A673 (cell line): ENCODE results near the gene SKOR1. TPM values are rescaled to one million over a fixed set of nuclear protein-coding genes. Genes with fewer than 3 reads are reported as not detected.

Source experiments
- BruUV-seq: library from RNA; stranded (reverse); fragments of 400-500 nt; replicated peaks from 2 replicates; lab custom pipeline; 2021; lab: Mats Ljungman, UMichigan
- CTCF ChIA-PET: fragments of 300-600 bp; sonication (Branson Sonifier 250); formaldehyde crosslinking; loops from one replicate; lab custom pipeline; 2022; ENCODE audit warnings: antibody characterized with exemption; lab: Charles Lee
- POLR2A ChIA-PET: fragments of 300-600 bp; sonication (Branson Sonifier 250); formaldehyde crosslinking; loops from one replicate; lab custom pipeline; 2022; ENCODE audit warnings: antibody characterized with exemption; ENCODE audit not compliant: low non-redundant PET; lab: Charles Lee
- DNase-seq: peaks from one replicate; pipeline ENCODE4 v3.0.0-alpha.2; 2015; ENCODE audit warnings: low spot score
- H3K27ac ChIP-seq: fragments of 200-600 bp; sonication (generic); 2 replicates; pipeline ENCODE4 v1.5.1; 2016; ENCODE audit warnings: mixed run types, low read depth, mild to moderate bottlenecking, mixed read lengths, antibody characterized with exemption, low read length; ENCODE audit not compliant: poor library complexity, severe bottlenecking
- H3K27me3 ChIP-seq: fragments of 200-600 bp; sonication (generic); replicated peaks from 2 replicates; pipeline ENCODE4 v1.6.1; 2017; ENCODE audit warnings: mixed run types, low read depth, mild to moderate bottlenecking, mixed read lengths, antibody characterized with exemption, low read length; ENCODE audit not compliant: insufficient read depth, poor library complexity
- H3K36me3 ChIP-seq: fragments of 200-600 bp; sonication (generic); 2 replicates; pipeline ENCODE4 v1.6.1; 2016; ENCODE audit warnings: mixed run types, mild to moderate bottlenecking, mixed read lengths, antibody characterized with exemption, low read length; ENCODE audit not compliant: insufficient read depth, poor library complexity, severe bottlenecking
- H3K4me1 ChIP-seq: fragments of 200-600 bp; sonication (generic); 2 replicates; pipeline ENCODE4 v1.6.1; 2017; ENCODE audit warnings: mixed run types, mild to moderate bottlenecking, mixed read lengths, antibody characterized with exemption, low read length; ENCODE audit not compliant: insufficient read depth, poor library complexity, severe bottlenecking
- H3K4me3 ChIP-seq: fragments of 200-600 bp; sonication (generic); 2 replicates; pipeline ENCODE4 v1.5.1; 2016; ENCODE audit warnings: low read depth, mixed run types, mild to moderate bottlenecking, mixed read lengths, low read length; ENCODE audit not compliant: poor library complexity, severe bottlenecking
- H3K9me3 ChIP-seq: fragments of 200-600 bp; sonication (generic); 2 replicates; pipeline ENCODE4 v1.6.1; 2016; ENCODE audit warnings: mixed run types, low read depth, mild to moderate bottlenecking, mixed read lengths, antibody characterized with exemption, low read length; ENCODE audit not compliant: poor library complexity, severe bottlenecking
- CTCF ChIP-seq: fragments of 300-800, 200-600 bp; sonication (generic); conservative IDR thresholded peaks from 2 replicates; pipeline ENCODE4 v1.5.1; 2017; ENCODE audit warnings: low read depth, mild to moderate bottlenecking, antibody characterized with exemption, low read length, moderate library complexity, mixed read lengths
- EZH2 ChIP-seq: fragments of 200-600 bp; sonication (generic); IDR thresholded peaks from 2 replicates; pipeline ENCODE4 v1.6.1; 2017; ENCODE audit warnings: borderline replicate concordance, low read depth, mild to moderate bottlenecking, mixed read lengths, antibody characterized with exemption, low read length; ENCODE audit not compliant: poor library complexity, severe bottlenecking
- intact Hi-C: fragments of 100-400 bp; cut with micrococcal nuclease; formaldehyde crosslinking; loops from one replicate; pipeline ENCODE4 v1.10.0; 2022; ENCODE audit not compliant: unreplicated experiment
- total RNA-seq: library from RNA; stranded (reverse); gene quantifications from 2 replicates; pipeline ENCODE4 v1.2.3, GENCODE V29; 2021

SKOR1 gene
- total RNA-seq, 1 experiment from 2014 or later = 0.21 TPM

GRCh38 chr15:67801142-67801541, 24.2 kb upstream of the SKOR1 start:
- intact Hi-C loops = no loop called here
- Histone ChIP-seq H3K4me1 (peaks cover 14% of the 10 kb centered on the region), H3K9me3 (no peaks in the 10 kb centered on the region), H3K27me3 (no peaks in the 10 kb centered on the region), H3K36me3 (no peaks in the 10 kb centered on the region), H3K4me3 (no peak overlapping the region), H3K27ac (no peak overlapping the region)
- DNase-seq = no peak
- TF ChIP-seq EZH2 (no peak), CTCF (no peak)
- BruUV-seq = no TSS peak
- POLR2A ChIA-PET = no interaction called here
- CTCF ChIA-PET = no interaction called here

- CTCF ChIA-PET = no interaction called here
- POLR2A ChIA-PET = no interaction called here
Measured at GRCh38 chr15:67801926-67802914, 23.1 kb upstream of the SKOR1 start.

GRCh38 chr15:67803299-67803698, 22.0 kb upstream of the SKOR1 start:
- Histone ChIP-seq H3K4me3 (no peak overlapping the region), H3K36me3 (no peaks in the 10 kb centered on the region), H3K27ac (no peak overlapping the region), H3K27me3 (no peaks in the 10 kb centered on the region), H3K9me3 (no peaks in the 10 kb centered on the region), H3K4me1 (peaks cover 7% of the 10 kb centered on the region)
- CTCF ChIA-PET = no interaction called here
- POLR2A ChIA-PET = no interaction called here
- DNase-seq = no peak
- no peak for TF ChIP-seq EZH2
- TF ChIP-seq CTCF = no peak
- intact Hi-C loops = no loop called here
- no TSS peak for BruUV-seq

More at GRCh38 chr15:67801926-67802914, 23.1 kb upstream of the SKOR1 start:
- peaks cover 7% of the 10 kb centered on the region for H3K4me1 ChIP-seq
- no peak overlapping the region for H3K4me3 ChIP-seq
- no peaks in the 10 kb centered on the region for H3K27me3 ChIP-seq
- DNase-seq = no peak
- H3K9me3 ChIP-seq = no peaks in the 10 kb centered on the region
- TF ChIP-seq EZH2 (no peak), CTCF (no peak)
- H3K27ac ChIP-seq = no peak overlapping the region
- intact Hi-C loops = no loop called here
- BruUV-seq = no TSS peak
- no peaks in the 10 kb centered on the region for H3K36me3 ChIP-seq
